ENCODE measurements around the gene CAPN12. TPM values are rescaled to one million over a fixed set of nuclear protein-coding genes. Genes with fewer than 3 reads are reported as not detected.

The CAPN12 gene
- total RNA-seq, 4 donors from 2014 or later = 0.83 to 2.1 (median 1.6) TPM

- TF ChIP-seq, protein P1, sequence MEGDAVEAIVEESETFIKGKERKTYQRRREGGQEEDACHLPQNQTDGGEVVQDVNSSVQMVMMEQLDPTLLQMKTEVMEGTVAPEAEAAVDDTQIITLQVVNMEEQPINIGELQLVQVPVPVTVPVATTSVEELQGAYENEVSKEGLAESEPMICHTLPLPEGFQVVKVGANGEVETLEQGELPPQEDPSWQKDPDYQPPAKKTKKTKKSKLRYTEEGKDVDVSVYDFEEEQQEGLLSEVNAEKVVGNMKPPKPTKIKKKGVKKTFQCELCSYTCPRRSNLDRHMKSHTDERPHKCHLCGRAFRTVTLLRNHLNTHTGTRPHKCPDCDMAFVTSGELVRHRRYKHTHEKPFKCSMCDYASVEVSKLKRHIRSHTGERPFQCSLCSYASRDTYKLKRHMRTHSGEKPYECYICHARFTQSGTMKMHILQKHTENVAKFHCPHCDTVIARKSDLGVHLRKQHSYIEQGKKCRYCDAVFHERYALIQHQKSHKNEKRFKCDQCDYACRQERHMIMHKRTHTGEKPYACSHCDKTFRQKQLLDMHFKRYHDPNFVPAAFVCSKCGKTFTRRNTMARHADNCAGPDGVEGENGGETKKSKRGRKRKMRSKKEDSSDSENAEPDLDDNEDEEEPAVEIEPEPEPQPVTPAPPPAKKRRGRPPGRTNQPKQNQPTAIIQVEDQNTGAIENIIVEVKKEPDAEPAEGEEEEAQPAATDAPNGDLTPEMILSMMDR (IDR thresholded peaks at IDR 0.05) = no peak
- peak in 1 of 2 donors; percentile 27 for TF ChIP-seq POLR2AphosphoS5 (IDR thresholded peaks at IDR 0.05)
- no peaks in the 10 kb centered on the region for H3K9me3 ChIP-seq
- peak overlapping the region in 2 of 4 donors; percentile 5 to 40 for H3K4me3 ChIP-seq
- 58% methylated on average over 13 of the region's 13 CpGs for WGBS
- DNase-seq (ENCODE audit: extremely low spot score) = no peak
- peaks cover 11 to 29% (median 21%) of the 10 kb centered on the region in 4 donors for H3K36me3 ChIP-seq
- no peaks in the 10 kb centered on the region for H3K27me3 ChIP-seq
- H3K4me1 ChIP-seq = peaks cover 19 to 60% (median 47%) of the 10 kb centered on the region in 4 donors
- peak overlapping the region; percentile 64 to 78 (median 74) for H3K27ac ChIP-seq (replicated peaks in 1 of 4)
- intact Hi-C loops (cut with DNase I) = loop anchor here (5.0 kb wide), 1 partner anchor 103 kb away; no protein-coding TSS in a partner anchor
Measured at GRCh38 chr19:38734426-38735256, 9.6 kb downstream of the CAPN12 start.

- H3K4me3 ChIP-seq = no peak overlapping the region
- no peak for DNase-seq (ENCODE audit: extremely low spot score)
- H3K36me3 ChIP-seq = peaks cover 11 to 34% (median 26%) of the 10 kb centered on the region in 4 donors
- WGBS = 65% methylated on average over 4 of the region's 4 CpGs
- H3K27me3 ChIP-seq = no peaks in the 10 kb centered on the region
- H3K4me1 ChIP-seq = peaks cover 24 to 65% (median 51%) of the 10 kb centered on the region in 4 donors
- no peaks in the 10 kb centered on the region for H3K9me3 ChIP-seq
- H3K27ac ChIP-seq (replicated peaks in 1 of 4) = peak overlapping the region; percentile 64 to 78 (median 74)
- intact Hi-C loops (cut with DNase I) = loop anchor here (5.0 kb wide), 1 partner anchor 103 kb away; no protein-coding TSS in a partner anchor
- no peak for TF ChIP-seq POLR2A (IDR thresholded peaks at IDR 0.05; ENCODE audit: low read depth)
- TF ChIP-seq EP300 (IDR thresholded peaks at IDR 0.05) = no peak
- no peak for TF ChIP-seq POLR2AphosphoS5 (IDR thresholded peaks at IDR 0.05)
- TF ChIP-seq, protein P1 (IDR thresholded peaks at IDR 0.05) = no peak
Measured at GRCh38 chr19:38734176-38734425, 10.2 kb downstream of the CAPN12 start.

GRCh38 chr19:38733493-38734175 lies 10.6 kb downstream of the CAPN12 start:
- intact Hi-C loops (cut with DNase I) = loop anchor here (5.0 kb wide), 1 partner anchor 104 kb away; no protein-coding TSS in a partner anchor
- no peak overlapping the region for H3K4me3 ChIP-seq
- peak in 1 of 2 donors; percentile 50 for TF ChIP-seq POLR2AphosphoS5 (IDR thresholded peaks at IDR 0.05)
- TF ChIP-seq, protein P1 (IDR thresholded peaks at IDR 0.05) = no peak
- 72% methylated on average over 6 of the region's 6 CpGs for WGBS
- no peaks in the 10 kb centered on the region for H3K9me3 ChIP-seq
- H3K27me3 ChIP-seq = no peaks in the 10 kb centered on the region
- H3K4me1 ChIP-seq = peaks cover 29 to 70% (median 55%) of the 10 kb centered on the region in 4 donors
- peaks cover 11 to 39% (median 31%) of the 10 kb centered on the region in 4 donors for H3K36me3 ChIP-seq
- H3K27ac ChIP-seq (replicated peaks in 1 of 4) = peak overlapping the region; percentile 64 to 78 (median 74)
- no peak for DNase-seq (ENCODE audit: extremely low spot score)

DNA sequence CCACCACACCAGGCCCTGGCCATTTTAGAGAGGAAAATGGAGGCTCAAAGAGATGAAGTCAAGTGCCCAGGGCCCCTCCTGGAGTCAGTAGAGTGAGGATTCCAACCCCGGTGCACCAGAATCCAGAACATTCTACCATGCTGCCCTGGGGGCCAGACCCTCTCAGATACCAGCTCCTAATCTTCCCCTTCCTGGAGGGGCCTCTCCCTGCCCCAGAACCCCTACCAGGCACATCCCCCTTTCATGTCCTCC lies 11.1 kb downstream of the CAPN12 start:
- TF ChIP-seq POLR2A (IDR thresholded peaks at IDR 0.05; ENCODE audit: low read depth) = no peak
- no peak for TF ChIP-seq POLR2AphosphoS5 (IDR thresholded peaks at IDR 0.05)
- TF ChIP-seq, protein P1 (IDR thresholded peaks at IDR 0.05) = no peak
- TF ChIP-seq EP300 (IDR thresholded peaks at IDR 0.05) = no peak
- 73% methylated on average over 1 of the region's 1 CpG for WGBS
- no peak for DNase-seq (ENCODE audit: extremely low spot score)
- H3K27ac ChIP-seq (replicated peaks in 1 of 4) = peak overlapping the region; percentile 64 to 78 (median 74)
- no peak overlapping the region for H3K4me3 ChIP-seq
- peaks cover 11 to 43% (median 35%) of the 10 kb centered on the region in 4 donors for H3K36me3 ChIP-seq
- peaks cover 31 to 74% (median 60%) of the 10 kb centered on the region in 4 donors for H3K4me1 ChIP-seq
- no peaks in the 10 kb centered on the region for H3K9me3 ChIP-seq
- intact Hi-C loops (cut with DNase I) = loop anchor here (5.0 kb wide), 1 partner anchor 104 kb away; no protein-coding TSS in a partner anchor
- no peaks in the 10 kb centered on the region for H3K27me3 ChIP-seq

Measured in esophagus muscularis mucosa (tissue), 4 donors.